ENCODE measurements around the gene SMIM38. TPM values are rescaled to one million over a fixed set of nuclear protein-coding genes. Genes with fewer than 3 reads are reported as not detected.

Gene SMIM38
- total RNA-seq, 1 donor from 2014 or later, result not detected

DNA sequence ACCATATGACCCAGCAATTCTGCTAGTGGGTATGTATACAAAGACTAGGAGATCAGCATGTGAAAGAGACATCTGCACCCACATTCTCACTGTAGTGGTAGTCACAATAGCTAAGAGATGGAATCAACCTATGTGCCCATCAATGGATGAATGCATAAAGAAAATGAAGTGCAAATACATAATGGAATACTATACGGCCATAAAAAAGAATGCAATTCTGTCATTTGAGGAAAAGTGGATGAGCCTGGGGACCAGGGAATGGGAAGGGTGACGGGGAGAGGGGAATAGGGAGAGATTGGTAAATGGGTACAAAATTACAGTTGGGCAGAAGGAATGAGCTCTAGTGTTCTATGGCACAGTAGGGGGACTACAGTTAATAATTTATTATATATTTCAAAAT lies 26.7 kb upstream of the SMIM38 start:
- intact Hi-C loops (cut with micrococcal nuclease), result no loop called here
- H3K9me3 ChIP-seq (replicated peaks), result peaks cover 27% of the 10 kb centered on the region
- TF ChIP-seq, protein P1, sequence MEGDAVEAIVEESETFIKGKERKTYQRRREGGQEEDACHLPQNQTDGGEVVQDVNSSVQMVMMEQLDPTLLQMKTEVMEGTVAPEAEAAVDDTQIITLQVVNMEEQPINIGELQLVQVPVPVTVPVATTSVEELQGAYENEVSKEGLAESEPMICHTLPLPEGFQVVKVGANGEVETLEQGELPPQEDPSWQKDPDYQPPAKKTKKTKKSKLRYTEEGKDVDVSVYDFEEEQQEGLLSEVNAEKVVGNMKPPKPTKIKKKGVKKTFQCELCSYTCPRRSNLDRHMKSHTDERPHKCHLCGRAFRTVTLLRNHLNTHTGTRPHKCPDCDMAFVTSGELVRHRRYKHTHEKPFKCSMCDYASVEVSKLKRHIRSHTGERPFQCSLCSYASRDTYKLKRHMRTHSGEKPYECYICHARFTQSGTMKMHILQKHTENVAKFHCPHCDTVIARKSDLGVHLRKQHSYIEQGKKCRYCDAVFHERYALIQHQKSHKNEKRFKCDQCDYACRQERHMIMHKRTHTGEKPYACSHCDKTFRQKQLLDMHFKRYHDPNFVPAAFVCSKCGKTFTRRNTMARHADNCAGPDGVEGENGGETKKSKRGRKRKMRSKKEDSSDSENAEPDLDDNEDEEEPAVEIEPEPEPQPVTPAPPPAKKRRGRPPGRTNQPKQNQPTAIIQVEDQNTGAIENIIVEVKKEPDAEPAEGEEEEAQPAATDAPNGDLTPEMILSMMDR (IDR thresholded peaks at IDR 0.05; ENCODE audit: borderline replicate concordance), result no peak
- DNase-seq, result no peak
- H3K36me3 ChIP-seq, result no peaks in the 10 kb centered on the region
- H3K4me1 ChIP-seq, result peaks cover 32% of the 10 kb centered on the region
- no peak overlapping the region for H3K4me3 ChIP-seq
- H3K27ac ChIP-seq (replicated peaks), result no peak overlapping the region
- no peaks in the 10 kb centered on the region for H3K27me3 ChIP-seq (ENCODE audit: low read depth)

DNA sequence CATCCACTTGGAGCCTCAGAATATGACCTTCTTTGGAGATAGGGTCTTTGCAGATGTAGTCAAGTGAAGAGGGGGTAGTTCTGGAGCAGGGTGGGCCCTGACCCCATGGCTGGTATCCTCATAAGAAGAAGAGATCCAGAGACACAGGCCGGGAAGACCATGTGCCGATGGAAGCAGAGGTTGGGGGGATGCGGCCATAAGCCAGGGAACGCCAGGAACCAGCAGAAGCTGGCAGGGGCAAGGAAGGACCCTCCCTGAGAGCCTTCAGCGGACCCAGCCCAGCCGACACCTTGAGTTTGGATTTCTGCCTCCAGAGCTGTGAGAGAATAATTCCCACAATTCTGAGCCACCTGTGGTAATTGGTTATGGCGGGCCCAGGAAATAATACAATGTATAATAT lies 26.1 kb upstream of the SMIM38 start:
- H3K27ac ChIP-seq (replicated peaks), result no peak overlapping the region
- TF ChIP-seq, protein P1 (IDR thresholded peaks at IDR 0.05; ENCODE audit: borderline replicate concordance), result no peak
- peaks cover 29% of the 10 kb centered on the region for H3K4me1 ChIP-seq
- no peak for DNase-seq
- H3K9me3 ChIP-seq (replicated peaks), result peaks cover 27% of the 10 kb centered on the region
- no peak overlapping the region for H3K4me3 ChIP-seq
- intact Hi-C loops (cut with micrococcal nuclease), result no loop called here
- H3K27me3 ChIP-seq (ENCODE audit: low read depth), result no peaks in the 10 kb centered on the region
- no peaks in the 10 kb centered on the region for H3K36me3 ChIP-seq

DNA sequence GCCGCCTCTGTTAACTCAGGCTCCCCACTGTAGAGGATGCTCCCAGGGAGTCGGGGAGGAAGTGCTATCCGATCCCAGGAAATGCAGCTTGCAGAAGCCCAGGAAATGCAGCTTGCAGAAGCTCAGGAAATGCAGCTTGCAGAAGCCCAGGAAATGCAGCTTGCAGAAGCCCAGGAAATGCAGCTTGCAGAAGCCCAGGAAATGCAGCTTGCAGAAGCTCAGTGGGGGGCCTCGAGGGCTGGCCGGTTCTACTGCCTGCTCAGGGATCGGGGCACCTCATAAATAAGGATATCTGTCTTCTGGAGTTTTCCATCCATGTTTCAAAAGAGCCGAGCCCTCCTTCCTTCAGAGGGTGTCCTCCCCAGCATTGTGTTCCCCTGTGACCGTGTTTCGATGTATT lies 25.1 kb upstream of the SMIM38 start:
- Histone ChIP-seq H3K4me3 (no peak overlapping the region), H3K4me1 (peaks cover 29% of the 10 kb centered on the region), H3K27ac (replicated peaks) (peak overlapping the region; percentile 67), H3K36me3 (no peaks in the 10 kb centered on the region), H3K9me3 (replicated peaks) (peaks cover 27% of the 10 kb centered on the region), H3K27me3 (ENCODE audit: low read depth) (no peaks in the 10 kb centered on the region)
- no peak for DNase-seq
- intact Hi-C loops (cut with micrococcal nuclease), result no loop called here
- TF ChIP-seq, protein P1 (IDR thresholded peaks at IDR 0.05; ENCODE audit: borderline replicate concordance), result no peak

DNA sequence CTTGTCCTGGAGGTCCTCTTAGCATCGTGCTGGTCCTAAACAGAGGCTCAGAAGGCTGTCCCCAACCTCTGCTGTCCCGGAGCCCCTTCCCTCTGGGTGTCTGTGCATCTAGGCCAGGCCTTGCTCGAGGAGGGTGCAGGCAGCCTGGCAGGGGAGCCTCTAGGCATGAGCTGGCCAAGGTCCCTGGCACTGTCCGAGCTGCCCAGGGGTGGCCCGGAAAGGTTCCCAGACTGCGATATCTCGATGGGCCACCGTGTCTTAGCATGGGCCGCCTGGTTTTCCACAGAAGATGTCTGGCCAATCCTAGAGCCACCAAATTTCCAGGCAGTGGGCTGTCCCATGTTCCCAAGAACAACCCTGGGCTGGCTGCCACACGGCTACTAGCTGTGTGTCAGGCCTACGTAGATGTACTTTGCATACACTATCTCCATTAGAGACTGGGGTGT lies 24.6 kb upstream of the SMIM38 start:
- intact Hi-C loops (cut with micrococcal nuclease), result no loop called here
- no peak overlapping the region for H3K4me3 ChIP-seq
- peak; percentile 46 for DNase-seq
- peak overlapping the region; percentile 67 for H3K27ac ChIP-seq (replicated peaks)
- peaks cover 29% of the 10 kb centered on the region for H3K4me1 ChIP-seq
- H3K27me3 ChIP-seq (ENCODE audit: low read depth), result no peaks in the 10 kb centered on the region
- no peaks in the 10 kb centered on the region for H3K36me3 ChIP-seq
- TF ChIP-seq, protein P1 (IDR thresholded peaks at IDR 0.05; ENCODE audit: borderline replicate concordance), result no peak
- H3K9me3 ChIP-seq (replicated peaks), result peaks cover 27% of the 10 kb centered on the region

DNA sequence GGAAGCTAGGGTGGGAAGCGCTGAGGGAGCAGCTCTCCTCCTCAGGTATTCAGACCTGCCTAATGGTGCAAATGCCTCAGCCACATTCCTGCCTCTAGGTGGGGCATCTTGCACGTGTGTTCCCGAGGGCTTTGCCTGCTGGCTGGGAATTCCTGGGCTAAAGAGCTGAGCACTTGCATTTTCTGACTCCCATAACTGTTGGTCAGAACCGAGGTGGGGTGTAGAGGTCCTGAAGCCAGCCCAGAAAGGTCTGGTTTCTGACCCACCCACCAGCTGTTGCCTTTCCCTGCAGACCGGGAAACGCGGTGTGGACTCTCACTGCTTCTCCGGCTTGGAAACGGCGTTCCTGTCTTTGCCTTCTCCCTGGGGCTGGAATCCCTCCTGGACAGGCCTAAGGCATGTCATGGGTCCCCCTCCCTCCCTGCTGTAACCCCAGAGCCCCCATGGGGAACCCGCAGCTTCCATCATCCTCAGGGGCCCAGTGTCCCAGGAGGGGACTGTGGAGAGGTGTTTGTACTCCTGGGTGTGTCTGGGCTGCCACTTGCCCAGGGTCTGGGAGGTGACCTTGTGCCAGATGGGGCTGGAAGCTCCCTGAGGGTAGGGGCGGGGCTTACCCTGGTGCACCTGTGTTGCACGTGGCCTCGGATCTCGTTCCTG lies 24.0 kb upstream of the SMIM38 start:
- Histone ChIP-seq H3K36me3 (no peaks in the 10 kb centered on the region), H3K4me3 (no peak overlapping the region), H3K4me1 (peaks cover 26% of the 10 kb centered on the region), H3K9me3 (replicated peaks) (peaks cover 27% of the 10 kb centered on the region), H3K27me3 (ENCODE audit: low read depth) (no peaks in the 10 kb centered on the region), H3K27ac (replicated peaks) (peak overlapping the region; percentile 67)
- intact Hi-C loops (cut with micrococcal nuclease), result no loop called here
- peak; percentile 71 for DNase-seq
- TF ChIP-seq, protein P1 (IDR thresholded peaks at IDR 0.05; ENCODE audit: borderline replicate concordance), result peak; percentile 91

All from left ventricle myocardium inferior (tissue), 1 donor.